ENCODE results near the gene CYLC2.

The CYLC2 gene

GRCh38 chr9:103037508-103038477 is 42.7 kb downstream of the CYLC2 start:
- no peak for TF ChIP-seq CTCF (IDR thresholded peaks at IDR 0.05; ENCODE audit: insufficient read depth, low read length, missing control alignments)
- ChIA-PET CTCF (no interaction called here), POLR2A (no interaction called here)
- H3K4me3 ChIP-seq (ENCODE audit: low read depth, low read length): no peak overlapping the region
- no peak for DNase-seq (ENCODE audit: low read depth, low spot score)

GRCh38 chr9:103041961-103042360 is 46.8 kb downstream of the CYLC2 start:
- no peak for DNase-seq (ENCODE audit: low read depth, low spot score)
- no peak overlapping the region for H3K4me3 ChIP-seq (ENCODE audit: low read depth, low read length)
- POLR2A ChIA-PET: no interaction called here
- no peak for TF ChIP-seq CTCF (IDR thresholded peaks at IDR 0.05; ENCODE audit: insufficient read depth, low read length, missing control alignments)
- CTCF ChIA-PET: no interaction called here
